Liver (tissue), 9 donors: ENCODE data around the gene SPN. TPM values are rescaled to one million over a fixed set of nuclear protein-coding genes. Genes with fewer than 3 reads are reported as not detected.

Experiments used
- DNase-seq: peaks from one replicate; pipeline ENCODE4 v3.0.0-alpha.2; 2017; ENCODE audit warnings: low spot score
- H3K27ac ChIP-seq, 2 donors: one replicate each; pipeline ENCODE4 v1.7.0; 2013; ENCODE audit warnings: inconsistent platforms in 2 of 2, low read length in 2 of 2, control low read depth in 1 of 2, low read depth in 1 of 2, mild to moderate bottlenecking in 1 of 2
- H3K27me3 ChIP-seq, 4 donors: one replicate each; pipeline versions ENCODE4 v1.6.1 to v1.7.0; 2013; ENCODE audit warnings: low read length in 3 of 4, inconsistent platforms in 1 of 4, mild to moderate bottlenecking in 1 of 4, moderate library complexity in 1 of 4; ENCODE audit not compliant: control insufficient read depth in 4 of 4, insufficient read depth in 4 of 4
- H3K36me3 ChIP-seq, 4 donors: one replicate each; pipeline versions ENCODE4 v1.6.1 to v1.7.0; 2013; ENCODE audit warnings: low read length in 3 of 4, mild to moderate bottlenecking in 3 of 4, low read depth in 1 of 4, moderate library complexity in 1 of 4; ENCODE audit not compliant: control insufficient read depth in 4 of 4, insufficient read depth in 3 of 4
- H3K4me1 ChIP-seq, 4 donors: one replicate each; pipeline versions ENCODE4 v1.6.1 to v1.7.0; 2013; ENCODE audit warnings: low read length in 3 of 4, mild to moderate bottlenecking in 3 of 4, moderate library complexity in 1 of 4; ENCODE audit not compliant: control insufficient read depth in 4 of 4, insufficient read depth in 4 of 4
- H3K4me3 ChIP-seq, 3 donors: one replicate each; pipeline versions ENCODE4 v1.6.1 to v1.7.0; 2013; ENCODE audit warnings: low read length in 3 of 3, control low read depth in 1 of 3, low read depth in 1 of 3, mild to moderate bottlenecking in 1 of 3
- H3K9ac ChIP-seq, 2 donors: one replicate each; pipeline ENCODE4 v1.7.0; 2013; ENCODE audit warnings: low read length in 2 of 2, mild to moderate bottlenecking in 2 of 2, moderate library complexity in 2 of 2, control low read depth in 1 of 2, low read depth in 1 of 2
- H3K9me3 ChIP-seq, 4 donors: one replicate each; pipeline versions ENCODE4 v1.6.1 to v1.7.0; 2013; ENCODE audit warnings: low read length in 3 of 4; ENCODE audit not compliant: control insufficient read depth in 4 of 4
- CTCF ChIP-seq: fragments of 150-350 bp; IDR thresholded peaks from 2 replicates; pipeline ENCODE4 v1.5.1; 2017; ENCODE audit warnings: improper control_type of control experiment, low read depth, low read length; ENCODE audit not compliant: missing input control
- FOXA1 ChIP-seq: IDR thresholded peaks from 2 replicates; pipeline ENCODE4 v1.6.1; 2016; ENCODE audit warnings: antibody characterized with exemption
- FOXA2 ChIP-seq: IDR thresholded peaks from 2 replicates; pipeline ENCODE4 v1.6.1; 2016; ENCODE audit warnings: antibody characterized with exemption
- GABPA ChIP-seq, 2 donors: IDR thresholded peaks in 1 of 2; conservative IDR thresholded peaks in 1 of 2; 2 replicates each; pipeline ENCODE4 v1.6.1; 2016; ENCODE audit warnings: antibody characterized with exemption in 2 of 2, mild to moderate bottlenecking in 1 of 2, moderate library complexity in 1 of 2
- HNF4A ChIP-seq, 2 donors: conservative IDR thresholded peaks; 2 replicates each; pipeline ENCODE4 v1.6.1; 2016; ENCODE audit warnings: antibody characterized with exemption in 2 of 2, mild to moderate bottlenecking in 2 of 2
- JUND ChIP-seq, 2 donors: IDR thresholded peaks; 2 replicates each; pipeline ENCODE4 v1.6.1; 2016; ENCODE audit warnings: antibody characterized with exemption in 2 of 2
- MAX ChIP-seq: IDR thresholded peaks from 2 replicates; pipeline ENCODE4 v1.6.1; 2016; ENCODE audit warnings: antibody characterized with exemption
- REST ChIP-seq: IDR thresholded peaks from 2 replicates; pipeline ENCODE4 v1.6.1; 2016; ENCODE audit warnings: antibody characterized with exemption, mild to moderate bottlenecking
- SP1 ChIP-seq: IDR thresholded peaks from 2 replicates; pipeline ENCODE4 v1.6.1; 2018; ENCODE audit warnings: antibody characterized with exemption, mild to moderate bottlenecking
- TAF1 ChIP-seq: conservative IDR thresholded peaks from 2 replicates; pipeline ENCODE4 v1.6.1; 2016; ENCODE audit warnings: antibody characterized with exemption, mild to moderate bottlenecking
- YY1 ChIP-seq: IDR thresholded peaks from 2 replicates; pipeline ENCODE4 v1.6.1; 2016; ENCODE audit warnings: antibody characterized with exemption, mild to moderate bottlenecking
- ZBTB33 ChIP-seq: IDR thresholded peaks from 2 replicates; pipeline ENCODE4 v1.6.1; 2016; ENCODE audit warnings: antibody characterized with exemption
- WGBS: extraction: QIAGEN DNeasy Blood & Tissue Kit; methylation state at CpG from one replicate; pipeline ENCODE4 v1.1.7; 2013; 5-methylcytosine and 5-hydroxymethylcytosine counted together
- polyA plus RNA-seq, 2 donors: library from polyadenylated mRNA; stranded (reverse) in 1 of 2; unstranded in 1 of 2; fragments of 200-250 nt in 1 of 2; fragments of >200 nt in 1 of 2; fragmentation: Nextera tagmentation in 1 of 2; extraction: Ambion mirVana in 1 of 2; gene quantifications; one replicate each; pipeline versions ENCODE4 v1.2.1 to v1.2.3, GENCODE V29; 2013 to 2015
- total RNA-seq, 2 donors: library from RNA; depleted of rRNA; stranded (reverse); fragments of >200 nt; gene quantifications; one replicate each; pipeline ENCODE4 v1.2.3, GENCODE V29; 2014
- donor health status: healthy.
- donor health status: healthy.
- donor health status: healthy.
- donor health status: healthy.
- donor health status: healthy.

Gene SPN
- total and polyA plus RNA-seq, 4 donors: 0.85 to 31.2 (median 0.91) TPM

GRCh38 chr16:29698484-29699323 lies 35.7 kb downstream of the SPN start:
- Histone ChIP-seq H3K27ac (no peak overlapping the region), H3K9me3 (no peaks in the 10 kb centered on the region), H3K36me3 (peaks cover 0 to 2% (median under 1%) of the 10 kb centered on the region in 4 donors), H3K4me1 (peaks cover 2 to 10% (median 5%) of the 10 kb centered on the region in 4 donors), H3K27me3 (no peaks in the 10 kb centered on the region), H3K4me3 (no peak overlapping the region), H3K9ac (no peak overlapping the region)
- 89% methylated on average over 17 of the region's 17 CpGs for WGBS
- no peak for TF ChIP-seq FOXA2
- TF ChIP-seq REST: no peak
- no peak for TF ChIP-seq HNF4A (conservative IDR thresholded peaks at IDR 0.05)
- no peak for TF ChIP-seq GABPA (IDR thresholded peaks at IDR 0.05 in 1 of 2, conservative IDR thresholded peaks at IDR 0.05 in 1 of 2)
- TF ChIP-seq ZBTB33: no peak
- no peak for TF ChIP-seq MAX
- no peak for TF ChIP-seq TAF1
- TF ChIP-seq CTCF: no peak
- DNase-seq: no peak

GRCh38 chr16:29699324-29700219 lies 36.5 kb downstream of the SPN start:
- H3K36me3 ChIP-seq: peaks cover 0 to 2% (median under 1%) of the 10 kb centered on the region in 4 donors
- H3K9me3 ChIP-seq: no peaks in the 10 kb centered on the region
- WGBS: 65% methylated on average over 11 of the region's 11 CpGs
- H3K4me1 ChIP-seq: peaks cover 0 to 7% (median 4%) of the 10 kb centered on the region in 4 donors
- H3K9ac ChIP-seq: no peak overlapping the region
- no peak overlapping the region for H3K27ac ChIP-seq
- no peaks in the 10 kb centered on the region for H3K27me3 ChIP-seq
- no peak for DNase-seq
- no peak overlapping the region for H3K4me3 ChIP-seq
- TF ChIP-seq JUND (IDR thresholded peaks at IDR 0.05): no peak
- no peak for TF ChIP-seq ZBTB33
- TF ChIP-seq FOXA1: no peak
- TF ChIP-seq HNF4A (conservative IDR thresholded peaks at IDR 0.05): no peak
- no peak for TF ChIP-seq SP1
- TF ChIP-seq CTCF: no peak
- TF ChIP-seq YY1: no peak
